ENCODE measurements around the gene PAQR8.

Gene PAQR8

GRCh38 chr6:52351879-52352238 lies 10.1 kb upstream of the PAQR8 start:
- no peak for ATAC-seq

- ATAC-seq: peak; percentile 41
Observed at GRCh38 chr6:52352239-52353018, 9.5 kb upstream of the PAQR8 start.

DNA sequence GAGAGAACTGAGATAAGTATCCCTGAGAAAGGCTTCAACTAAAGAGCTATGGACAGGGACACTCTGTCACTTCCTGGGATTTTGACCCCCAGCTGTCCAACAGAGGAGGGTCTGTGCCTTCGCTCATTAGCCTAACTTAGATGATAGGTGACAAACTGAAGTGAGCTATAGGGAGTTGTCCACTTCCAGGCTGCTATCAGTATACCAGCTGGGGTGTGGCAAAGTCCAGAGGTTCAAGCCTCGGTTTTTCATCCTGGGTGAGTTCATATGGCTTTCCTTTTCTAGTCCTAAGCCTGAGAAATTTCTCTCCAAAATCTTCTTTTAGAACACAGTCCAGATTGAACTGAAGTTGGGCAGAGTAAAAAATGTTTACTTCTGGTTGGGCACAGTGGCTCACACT lies 5.9 kb upstream of the PAQR8 start:
- no peak for ATAC-seq

GRCh38 chr6:52359403-52359802 lies 2.5 kb upstream of the PAQR8 start:
- no peak for ATAC-seq

DNA sequence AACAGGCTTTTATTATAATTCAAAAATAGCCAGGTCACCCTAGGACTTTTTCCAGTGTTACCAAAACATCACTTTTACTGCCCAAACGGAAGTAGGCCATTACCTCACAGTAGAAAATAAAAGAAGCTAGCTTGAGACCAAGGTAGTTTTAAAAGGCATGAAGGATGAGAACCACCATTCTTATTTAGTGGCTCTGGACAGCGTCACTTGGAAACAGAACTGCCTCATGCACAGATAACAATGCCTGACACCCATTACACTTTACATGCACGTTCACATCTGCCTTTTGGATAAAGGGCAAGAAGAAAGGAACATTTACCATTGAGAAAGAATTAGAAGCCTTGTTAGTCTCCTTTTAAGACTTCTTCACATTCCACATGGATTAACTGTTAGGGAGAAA lies 1.9 kb upstream of the PAQR8 start:
- no peak for ATAC-seq

DNA sequence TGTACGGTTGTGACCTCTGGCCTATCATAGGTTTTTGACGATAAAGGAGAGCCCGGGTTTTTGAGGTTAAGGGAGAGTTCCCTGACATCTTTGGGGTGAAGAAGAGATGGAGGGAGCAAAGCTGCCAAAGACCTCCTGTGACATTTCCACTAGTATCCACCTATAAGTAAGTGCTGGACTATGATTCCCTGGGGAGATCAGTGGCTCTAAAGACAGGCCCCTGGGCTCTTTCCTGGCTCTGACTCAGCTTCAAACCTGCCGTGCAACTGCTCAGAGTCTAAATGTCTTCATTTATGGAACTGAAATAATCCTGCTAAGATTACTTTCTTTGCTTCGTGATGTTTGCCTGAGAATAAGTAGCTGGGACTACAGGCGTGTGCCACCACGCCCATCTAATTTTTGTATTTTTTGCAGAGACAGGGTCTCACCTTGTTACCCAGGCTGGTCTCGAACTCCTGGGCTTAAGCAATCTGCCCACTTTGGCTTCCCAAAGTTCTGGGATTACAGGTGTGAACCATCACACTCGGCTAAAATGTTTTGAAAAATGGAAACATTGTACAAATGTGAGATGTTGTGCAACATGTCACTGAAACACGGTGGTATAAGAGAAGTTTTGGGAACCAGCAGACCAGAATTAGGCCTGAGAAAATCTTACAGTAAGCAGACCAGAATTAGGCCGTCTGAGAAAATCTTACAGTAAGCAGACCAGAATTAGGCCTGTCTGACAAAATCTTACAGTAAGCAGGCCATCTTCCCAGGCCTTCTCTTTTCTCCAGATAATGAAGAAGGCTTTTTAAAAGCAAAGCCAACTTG lies 1.1 kb upstream of the PAQR8 start:
- no peak for ATAC-seq

- peak; percentile 3 to 12 for ATAC-seq
Observed at GRCh38 chr6:52361414-52361944, 472 bp upstream of the PAQR8 start.

GRCh38 chr6:52362443-52363227 lies 684 bp downstream of the PAQR8 start:
- peak; percentile 48 to 54 for ATAC-seq

DNA sequence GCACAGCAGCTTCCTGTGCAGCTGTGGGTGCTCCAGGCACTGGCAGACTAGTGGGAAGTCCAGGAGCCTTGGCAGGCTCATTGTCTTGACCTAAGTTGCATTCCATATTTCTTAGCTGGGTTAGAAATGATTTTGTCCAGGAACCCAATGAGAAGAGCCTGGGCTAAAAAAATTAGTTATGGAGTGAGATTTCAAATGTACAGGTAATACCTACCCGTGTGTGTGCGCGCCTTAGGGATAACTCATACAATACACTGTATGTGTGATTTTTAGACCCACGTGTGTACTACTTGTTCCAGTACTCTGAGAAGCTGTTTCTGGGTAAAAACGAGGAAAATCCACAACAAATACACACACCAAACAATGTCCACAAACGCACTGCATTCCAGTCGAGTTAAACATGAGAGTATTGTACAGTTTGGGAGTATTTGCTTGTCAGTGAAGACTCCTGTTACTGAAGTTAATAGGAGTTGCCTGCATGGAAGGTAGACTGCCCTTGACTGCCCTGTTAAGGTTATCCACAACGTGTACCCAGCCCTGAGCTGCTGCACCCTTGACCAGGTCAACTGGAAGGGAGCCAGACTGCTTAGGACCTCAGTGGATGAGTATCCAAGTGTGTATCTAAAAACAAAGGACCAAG lies 1.4 kb downstream of the PAQR8 start:
- ATAC-seq: no peak

- ATAC-seq: no peak
Observed at GRCh38 chr6:52364480-52365166, 2.7 kb downstream of the PAQR8 start.

- ATAC-seq: no peak
Observed at GRCh38 chr6:52365317-52365716, 3.4 kb downstream of the PAQR8 start.

DNA sequence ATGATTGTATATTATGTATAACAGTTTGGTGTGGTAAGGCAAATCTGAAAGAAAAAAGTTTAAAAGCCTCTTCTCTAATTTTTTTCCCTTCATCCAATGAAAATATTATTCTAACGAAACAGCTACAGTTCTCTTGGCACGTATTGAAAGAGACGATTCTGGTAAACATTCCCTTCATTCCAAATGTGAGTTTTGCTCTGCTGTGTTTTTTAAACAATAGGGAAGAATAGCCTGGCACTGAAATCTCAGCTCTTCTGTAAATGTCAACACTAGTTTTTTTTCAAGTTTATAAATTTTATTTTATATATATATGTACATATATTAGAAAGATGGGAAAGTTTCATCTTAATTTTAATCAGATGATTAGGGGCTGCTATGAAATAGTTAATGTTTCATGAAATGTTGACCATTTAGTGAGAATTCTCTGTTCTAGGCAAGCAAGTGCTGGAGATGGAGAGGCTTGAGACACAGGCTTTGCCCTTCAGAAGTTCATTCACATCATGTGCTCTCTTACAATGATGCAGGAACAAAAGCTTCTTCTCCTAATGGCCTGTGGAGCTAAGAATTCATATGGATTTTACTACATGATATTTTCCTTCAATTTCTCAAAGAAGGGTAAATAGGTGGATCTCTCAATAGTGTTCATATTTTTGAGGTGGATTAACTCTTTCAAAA lies 4.1 kb downstream of the PAQR8 start:
- ATAC-seq: no peak

DNA sequence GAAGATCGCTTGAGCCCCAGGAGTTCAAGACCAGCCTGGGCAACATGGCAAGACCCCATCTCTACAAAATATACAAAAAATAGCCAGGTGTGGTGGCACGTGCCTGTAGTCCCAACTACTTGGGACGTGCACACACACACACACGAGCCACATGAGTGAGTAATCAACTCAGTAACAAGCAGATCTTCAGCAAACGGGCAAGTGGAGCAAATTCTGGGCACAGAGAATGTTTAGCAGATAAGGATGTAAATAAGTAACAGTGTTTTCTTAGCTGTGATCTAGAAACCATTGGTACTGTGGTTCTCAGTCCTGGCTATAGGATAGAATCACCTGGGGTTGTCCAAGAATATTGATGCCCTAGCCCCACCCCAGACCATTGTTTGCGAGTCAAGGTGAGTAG lies 6.1 kb downstream of the PAQR8 start:
- ATAC-seq: no peak

GRCh38 chr6:52369234-52369633 lies 7.3 kb downstream of the PAQR8 start:
- ATAC-seq: no peak

DNA sequence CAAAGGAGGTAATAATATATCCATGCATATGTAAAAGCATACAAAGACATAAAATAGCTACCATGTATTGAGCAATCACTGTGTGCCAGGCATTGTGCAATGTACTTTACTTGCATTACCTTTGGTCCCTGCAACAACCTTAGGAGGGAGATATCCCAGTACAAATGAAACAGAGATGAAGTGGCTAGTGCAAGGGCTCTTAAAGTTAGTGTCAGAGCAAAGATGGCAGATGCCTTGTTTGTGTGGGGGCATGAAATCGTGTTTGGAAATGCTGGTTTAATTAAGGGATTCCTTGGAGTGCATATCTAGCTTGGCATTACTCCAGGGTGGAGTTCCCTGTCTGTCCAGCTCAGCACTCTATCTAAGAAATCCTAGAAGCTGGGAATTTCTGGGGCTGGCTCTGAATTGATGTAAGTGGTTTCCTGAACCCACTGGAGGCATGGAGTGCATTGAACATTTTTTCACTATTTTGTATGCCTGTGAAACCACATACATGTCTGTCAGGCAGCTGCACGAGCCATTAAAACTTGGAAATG lies 9.8 kb downstream of the PAQR8 start:
- no peak for ATAC-seq

- ATAC-seq: no peak
Observed at GRCh38 chr6:52373151-52373690, 11.3 kb downstream of the PAQR8 start.

DNA sequence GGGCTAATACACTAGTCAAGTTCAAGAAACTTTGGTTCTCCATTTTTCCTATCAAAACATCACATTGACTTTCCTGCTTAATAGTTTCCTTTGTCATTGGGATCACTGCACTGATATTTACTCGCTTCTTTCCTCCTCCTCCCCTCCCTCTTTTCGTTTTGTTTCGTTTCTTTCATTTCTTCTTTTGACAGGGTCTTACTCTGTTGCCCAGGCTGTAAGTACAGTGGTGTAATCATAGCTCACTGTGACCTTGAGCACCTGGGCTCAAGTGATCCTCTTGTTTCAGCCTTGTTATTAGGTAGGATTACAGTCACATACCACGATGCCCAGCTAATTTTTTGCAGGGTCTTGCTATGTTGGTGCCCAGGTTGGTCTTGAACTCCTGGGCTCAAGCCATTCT lies 12.3 kb downstream of the PAQR8 start:
- no peak for ATAC-seq

- peak in 1 of 2 donors; percentile 49 for ATAC-seq
Observed at GRCh38 chr6:52375780-52376556, 14.0 kb downstream of the PAQR8 start.

- no peak for ATAC-seq
Observed at GRCh38 chr6:52376763-52377162, 14.8 kb downstream of the PAQR8 start.
